ENCODE measurements around the gene FAM168A. TPM values are rescaled to one million over a fixed set of nuclear protein-coding genes. Genes with fewer than 3 reads are reported as not detected.

FAM168A gene
- polyA plus RNA-seq, 2 of the 4 experiments (the other 2 are of a cell fraction) = 15.3 to 19.2 TPM

DNA sequence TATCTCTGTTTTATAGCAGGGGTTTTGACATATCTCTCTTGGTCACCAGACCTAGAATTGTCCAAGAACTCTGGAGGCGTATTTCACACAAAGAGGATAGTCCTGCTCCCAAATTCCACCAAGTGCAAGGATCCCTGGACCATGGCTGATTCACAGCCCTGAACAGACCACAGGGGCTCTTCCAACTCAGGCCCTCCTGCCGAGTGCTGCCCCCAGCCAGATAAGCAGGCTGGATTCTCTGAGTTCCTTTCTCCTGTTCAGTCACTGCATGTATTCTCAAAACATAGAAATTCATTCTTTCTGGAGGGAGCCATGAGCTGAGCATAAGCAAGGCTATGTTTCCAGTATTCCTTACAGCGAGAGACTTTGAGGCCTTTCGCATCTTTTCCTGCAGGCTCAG lies 35.1 kb upstream of the FAM168A start (continued):
- TF ChIP-seq, protein P1, sequence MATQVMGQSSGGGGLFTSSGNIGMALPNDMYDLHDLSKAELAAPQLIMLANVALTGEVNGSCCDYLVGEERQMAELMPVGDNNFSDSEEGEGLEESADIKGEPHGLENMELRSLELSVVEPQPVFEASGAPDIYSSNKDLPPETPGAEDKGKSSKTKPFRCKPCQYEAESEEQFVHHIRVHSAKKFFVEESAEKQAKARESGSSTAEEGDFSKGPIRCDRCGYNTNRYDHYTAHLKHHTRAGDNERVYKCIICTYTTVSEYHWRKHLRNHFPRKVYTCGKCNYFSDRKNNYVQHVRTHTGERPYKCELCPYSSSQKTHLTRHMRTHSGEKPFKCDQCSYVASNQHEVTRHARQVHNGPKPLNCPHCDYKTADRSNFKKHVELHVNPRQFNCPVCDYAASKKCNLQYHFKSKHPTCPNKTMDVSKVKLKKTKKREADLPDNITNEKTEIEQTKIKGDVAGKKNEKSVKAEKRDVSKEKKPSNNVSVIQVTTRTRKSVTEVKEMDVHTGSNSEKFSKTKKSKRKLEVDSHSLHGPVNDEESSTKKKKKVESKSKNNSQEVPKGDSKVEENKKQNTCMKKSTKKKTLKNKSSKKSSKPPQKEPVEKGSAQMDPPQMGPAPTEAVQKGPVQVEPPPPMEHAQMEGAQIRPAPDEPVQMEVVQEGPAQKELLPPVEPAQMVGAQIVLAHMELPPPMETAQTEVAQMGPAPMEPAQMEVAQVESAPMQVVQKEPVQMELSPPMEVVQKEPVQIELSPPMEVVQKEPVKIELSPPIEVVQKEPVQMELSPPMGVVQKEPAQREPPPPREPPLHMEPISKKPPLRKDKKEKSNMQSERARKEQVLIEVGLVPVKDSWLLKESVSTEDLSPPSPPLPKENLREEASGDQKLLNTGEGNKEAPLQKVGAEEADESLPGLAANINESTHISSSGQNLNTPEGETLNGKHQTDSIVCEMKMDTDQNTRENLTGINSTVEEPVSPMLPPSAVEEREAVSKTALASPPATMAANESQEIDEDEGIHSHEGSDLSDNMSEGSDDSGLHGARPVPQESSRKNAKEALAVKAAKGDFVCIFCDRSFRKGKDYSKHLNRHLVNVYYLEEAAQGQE (IDR thresholded peaks at IDR 0.05) = no peak
- TF ChIP-seq HMGXB4 (CRISPR knock-in tag; IDR thresholded peaks at IDR 0.05; ENCODE audit: borderline replicate concordance) = no peak

DNA sequence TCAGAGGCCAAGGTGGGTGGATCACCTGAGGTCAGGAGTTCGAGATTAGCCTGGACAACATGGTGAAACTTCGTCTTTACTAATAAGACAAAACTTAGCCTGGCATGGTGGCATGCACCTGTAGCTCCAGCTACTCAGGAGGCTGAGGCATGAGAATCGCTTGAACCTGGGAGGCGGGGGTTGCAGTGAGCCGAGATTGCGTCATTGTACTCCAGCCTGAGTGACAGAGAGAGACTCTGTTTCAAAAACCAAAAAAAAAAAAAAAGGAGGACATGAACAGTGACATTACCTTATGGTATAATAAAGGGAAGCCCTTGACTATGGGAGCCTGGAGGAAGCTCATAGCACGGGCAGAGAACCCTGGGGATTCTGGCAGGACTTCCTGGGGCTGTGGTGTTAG lies 32.0 kb upstream of the FAM168A start:
- TF ChIP-seq, protein P1 (IDR thresholded peaks at IDR 0.05) = no peak
- TF ChIP-seq CEBPB (IDR thresholded peaks at IDR 0.05) = 0 out of 4 replicates have a peak, but pooled peaks of 1 of the 2 experiments have one; percentile 10
- FAIRE-seq (no peak), ATAC-seq (no peak), DNase-seq (ENCODE audit: low read depth in 1 of 2, low spot score in 1 of 2) (no peak)
- Histone ChIP-seq H3K4me2 (no peak overlapping the region), H3K4me3 (no peak overlapping the region), H3K9me3 (no peaks in the 10 kb centered on the region), H3K4me1 (no peaks in the 10 kb centered on the region), H3K27ac (no peak overlapping the region)
- CTCF ChIA-PET = interaction anchor here (0.6 to 3.8 kb wide), 5 partner anchors 9 to 350 kb away, joined by 3 to 37 read pairs (median 4); no protein-coding TSS in a partner anchor
- POLR2A ChIA-PET = interaction anchor here (0.9 kb wide), 2 partner anchors 32 to 308 kb away, joined by 3 to 4 read pairs; partner anchors contain the start of gene FAM168A
- 69% methylated on average over 7 of the region's 7 CpGs for WGBS (ENCODE audit: missing lambda C conversion rate)

DNA sequence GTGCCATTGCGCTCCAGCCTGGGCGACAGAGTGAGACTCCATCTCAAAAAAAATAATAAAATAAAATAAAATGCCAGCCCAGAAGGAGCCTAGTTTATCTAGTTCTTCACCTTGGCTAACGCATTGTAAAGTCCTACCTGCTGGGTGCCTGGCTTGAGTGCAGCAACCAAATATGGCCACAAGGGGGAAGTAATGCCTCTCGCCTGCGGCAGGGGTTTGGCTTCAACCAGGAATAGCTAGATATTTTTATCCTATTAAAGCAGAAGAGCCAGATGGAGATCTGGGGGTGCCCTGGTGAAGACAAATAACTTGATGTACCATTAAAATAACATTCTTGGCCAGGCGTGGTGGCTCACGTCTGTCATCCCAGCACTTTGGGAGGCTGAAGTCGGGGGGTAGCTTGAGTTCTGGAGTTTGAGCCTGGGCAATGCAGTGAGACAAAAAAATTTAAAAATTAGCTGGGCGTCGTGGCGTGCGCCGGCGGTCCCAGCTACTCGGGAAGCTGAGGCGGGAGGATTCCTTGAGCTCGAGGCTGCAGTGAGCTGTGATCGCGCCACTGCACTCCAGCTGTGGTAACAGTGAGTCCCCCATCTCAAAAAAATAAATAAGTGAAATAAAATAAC lies 27.9 kb upstream of the FAM168A start:
- FAIRE-seq = no peak
- H3K4me3 ChIP-seq = peak overlapping the region; percentile 32
- POLR2A ChIA-PET = interaction anchor here (0.6 to 1.1 kb wide), 4 partner anchors 28 to 113 kb away, joined by 3 to 7 read pairs (median 4); partner anchors contain the start of gene FAM168A

More for the DNA sequence above, 27.9 kb upstream of the FAM168A start:
- TF ChIP-seq, protein P2, sequence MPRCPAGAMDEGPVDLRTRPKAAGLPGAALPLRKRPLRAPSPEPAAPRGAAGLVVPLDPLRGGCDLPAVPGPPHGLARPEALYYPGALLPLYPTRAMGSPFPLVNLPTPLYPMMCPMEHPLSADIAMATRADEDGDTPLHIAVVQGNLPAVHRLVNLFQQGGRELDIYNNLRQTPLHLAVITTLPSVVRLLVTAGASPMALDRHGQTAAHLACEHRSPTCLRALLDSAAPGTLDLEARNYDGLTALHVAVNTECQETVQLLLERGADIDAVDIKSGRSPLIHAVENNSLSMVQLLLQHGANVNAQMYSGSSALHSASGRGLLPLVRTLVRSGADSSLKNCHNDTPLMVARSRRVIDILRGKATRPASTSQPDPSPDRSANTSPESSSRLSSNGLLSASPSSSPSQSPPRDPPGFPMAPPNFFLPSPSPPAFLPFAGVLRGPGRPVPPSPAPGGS (IDR thresholded peaks at IDR 0.05) = no peak
- TF ChIP-seq, protein P3, sequence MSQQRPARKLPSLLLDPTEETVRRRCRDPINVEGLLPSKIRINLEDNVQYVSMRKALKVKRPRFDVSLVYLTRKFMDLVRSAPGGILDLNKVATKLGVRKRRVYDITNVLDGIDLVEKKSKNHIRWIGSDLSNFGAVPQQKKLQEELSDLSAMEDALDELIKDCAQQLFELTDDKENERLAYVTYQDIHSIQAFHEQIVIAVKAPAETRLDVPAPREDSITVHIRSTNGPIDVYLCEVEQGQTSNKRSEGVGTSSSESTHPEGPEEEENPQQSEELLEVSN (IDR thresholded peaks at IDR 0.05; ENCODE audit: borderline replicate concordance, low read depth) = no peak
- TF ChIP-seq RARB (CRISPR knock-in tag; IDR thresholded peaks at IDR 0.05) (no peak), RAD21 (conservative IDR thresholded peaks at IDR 0.05 in 1 of 2, IDR thresholded peaks at IDR 0.05 in 1 of 2) (peak; percentile 77 to 86), EP300 (IDR thresholded peaks at IDR 0.05) (no peak), FOXS1 (CRISPR knock-in tag; IDR thresholded peaks at IDR 0.05) (no peak), SMC3 (IDR thresholded peaks at IDR 0.05) (peak; percentile 87)
- TF ChIP-seq, protein P4, sequence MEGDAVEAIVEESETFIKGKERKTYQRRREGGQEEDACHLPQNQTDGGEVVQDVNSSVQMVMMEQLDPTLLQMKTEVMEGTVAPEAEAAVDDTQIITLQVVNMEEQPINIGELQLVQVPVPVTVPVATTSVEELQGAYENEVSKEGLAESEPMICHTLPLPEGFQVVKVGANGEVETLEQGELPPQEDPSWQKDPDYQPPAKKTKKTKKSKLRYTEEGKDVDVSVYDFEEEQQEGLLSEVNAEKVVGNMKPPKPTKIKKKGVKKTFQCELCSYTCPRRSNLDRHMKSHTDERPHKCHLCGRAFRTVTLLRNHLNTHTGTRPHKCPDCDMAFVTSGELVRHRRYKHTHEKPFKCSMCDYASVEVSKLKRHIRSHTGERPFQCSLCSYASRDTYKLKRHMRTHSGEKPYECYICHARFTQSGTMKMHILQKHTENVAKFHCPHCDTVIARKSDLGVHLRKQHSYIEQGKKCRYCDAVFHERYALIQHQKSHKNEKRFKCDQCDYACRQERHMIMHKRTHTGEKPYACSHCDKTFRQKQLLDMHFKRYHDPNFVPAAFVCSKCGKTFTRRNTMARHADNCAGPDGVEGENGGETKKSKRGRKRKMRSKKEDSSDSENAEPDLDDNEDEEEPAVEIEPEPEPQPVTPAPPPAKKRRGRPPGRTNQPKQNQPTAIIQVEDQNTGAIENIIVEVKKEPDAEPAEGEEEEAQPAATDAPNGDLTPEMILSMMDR (IDR thresholded peaks at IDR 0.05) = peak; percentile 83
- CTCF ChIA-PET = interaction anchor here (0.5 to 5.1 kb wide), 66 partner anchors 10 to 951 kb away, joined by 3 to 167 read pairs (median 4); partner anchors contain the start of genes FAM168A, PLEKHB1 and RAB6A
- Histone ChIP-seq H3K9me3 (no peaks in the 10 kb centered on the region), H3K4me2 (peak overlapping the region; percentile 81), H3K4me1 (no peaks in the 10 kb centered on the region), H3K27ac (peak overlapping the region; percentile 36 to 66; a peak in 5 of 6 replicates)
- DNase-seq (ENCODE audit: low read depth in 1 of 2, low spot score in 1 of 2) (peak; percentile 74 to 97), ATAC-seq (peak; percentile 95 to 96)
- 10% methylated on average over 19 of the region's 19 CpGs for WGBS (ENCODE audit: missing lambda C conversion rate)

Measured in A549 (cell line).